Activated CD4-positive, alpha-beta T cell treated with anti-CD3 and anti-CD28 coated beads, Interleukin-2, amount 50 U/mL, for 4 hours (primary cell): Measurements from ENCODE around the gene GMIP.
"Not testable (repeated sequence)": the region's sequence is repeated elsewhere in the genome, so short reads cannot be mapped to it uniquely, and the experiment has no call there.

ENCODE experiments used
- DNase-seq, 2 experiments: peaks; one replicate each; pipeline ENCODE4 v3.0.0-alpha.2; 2020

GMIP gene, protein sequence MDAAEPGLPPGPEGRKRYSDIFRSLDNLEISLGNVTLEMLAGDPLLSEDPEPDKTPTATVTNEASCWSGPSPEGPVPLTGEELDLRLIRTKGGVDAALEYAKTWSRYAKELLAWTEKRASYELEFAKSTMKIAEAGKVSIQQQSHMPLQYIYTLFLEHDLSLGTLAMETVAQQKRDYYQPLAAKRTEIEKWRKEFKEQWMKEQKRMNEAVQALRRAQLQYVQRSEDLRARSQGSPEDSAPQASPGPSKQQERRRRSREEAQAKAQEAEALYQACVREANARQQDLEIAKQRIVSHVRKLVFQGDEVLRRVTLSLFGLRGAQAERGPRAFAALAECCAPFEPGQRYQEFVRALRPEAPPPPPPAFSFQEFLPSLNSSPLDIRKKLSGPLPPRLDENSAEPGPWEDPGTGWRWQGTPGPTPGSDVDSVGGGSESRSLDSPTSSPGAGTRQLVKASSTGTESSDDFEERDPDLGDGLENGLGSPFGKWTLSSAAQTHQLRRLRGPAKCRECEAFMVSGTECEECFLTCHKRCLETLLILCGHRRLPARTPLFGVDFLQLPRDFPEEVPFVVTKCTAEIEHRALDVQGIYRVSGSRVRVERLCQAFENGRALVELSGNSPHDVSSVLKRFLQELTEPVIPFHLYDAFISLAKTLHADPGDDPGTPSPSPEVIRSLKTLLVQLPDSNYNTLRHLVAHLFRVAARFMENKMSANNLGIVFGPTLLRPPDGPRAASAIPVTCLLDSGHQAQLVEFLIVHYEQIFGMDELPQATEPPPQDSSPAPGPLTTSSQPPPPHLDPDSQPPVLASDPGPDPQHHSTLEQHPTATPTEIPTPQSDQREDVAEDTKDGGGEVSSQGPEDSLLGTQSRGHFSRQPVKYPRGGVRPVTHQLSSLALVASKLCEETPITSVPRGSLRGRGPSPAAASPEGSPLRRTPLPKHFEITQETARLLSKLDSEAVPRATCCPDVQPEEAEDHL

GRCh38 chr19:19643158-19644053 is at the start of gene GMIP:
GMIP (minus strand) TSS chr19:19643657; CDS start chr19:19643529, 128 bp downstream.
- DNase-seq = peak; percentile 82 to 84

GRCh38 chr19:19691683-19692082 is 48.2 kb upstream of the GMIP start:
- DNase-seq = no peak

DNA sequence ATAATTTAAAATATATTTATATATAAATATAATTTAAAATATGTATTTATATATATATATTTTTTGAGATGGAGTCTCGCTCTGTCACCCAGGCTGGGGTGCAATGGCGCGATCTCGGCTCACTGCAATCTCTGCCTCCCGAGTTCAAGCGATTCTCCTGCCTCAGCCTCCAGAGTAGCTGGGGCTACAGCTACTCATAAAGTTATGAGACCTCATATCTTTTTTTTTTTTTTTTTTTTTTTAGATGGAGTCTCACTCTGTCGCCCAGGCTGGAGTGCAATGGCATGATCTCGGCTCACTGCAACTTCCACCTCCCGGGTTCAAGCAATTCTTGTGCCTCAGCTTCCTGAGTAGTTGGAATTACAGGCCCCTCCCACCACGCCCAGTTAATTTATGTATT is 45.6 kb upstream of the GMIP start:
- DNase-seq = not testable (repeated sequence)

GRCh38 chr19:19687090-19687489 is 43.6 kb upstream of the GMIP start:
- DNase-seq = no peak

- no peak for DNase-seq
Measured at GRCh38 chr19:19686580-19686979, 43.1 kb upstream of the GMIP start.

DNA sequence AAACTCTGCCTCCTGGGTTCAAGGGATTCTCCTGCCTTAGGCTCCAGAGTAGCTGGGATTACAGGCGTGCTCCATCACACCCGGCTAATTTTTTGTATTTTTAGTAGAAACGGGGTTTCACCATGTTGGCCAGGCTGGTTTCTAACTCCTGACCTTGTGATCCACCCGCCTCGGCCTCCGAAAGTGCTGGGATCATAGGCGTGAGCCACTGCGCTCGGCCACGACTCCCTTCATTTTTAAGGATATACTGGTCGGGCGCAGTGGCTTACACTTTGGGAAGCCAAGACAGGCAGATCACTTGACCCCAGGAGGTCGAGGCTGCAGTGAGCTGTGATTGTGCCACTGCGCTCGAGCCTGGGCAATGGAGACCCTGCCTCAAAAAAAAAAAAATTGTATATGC is 42.7 kb upstream of the GMIP start:
- not testable (repeated sequence) for DNase-seq

DNA sequence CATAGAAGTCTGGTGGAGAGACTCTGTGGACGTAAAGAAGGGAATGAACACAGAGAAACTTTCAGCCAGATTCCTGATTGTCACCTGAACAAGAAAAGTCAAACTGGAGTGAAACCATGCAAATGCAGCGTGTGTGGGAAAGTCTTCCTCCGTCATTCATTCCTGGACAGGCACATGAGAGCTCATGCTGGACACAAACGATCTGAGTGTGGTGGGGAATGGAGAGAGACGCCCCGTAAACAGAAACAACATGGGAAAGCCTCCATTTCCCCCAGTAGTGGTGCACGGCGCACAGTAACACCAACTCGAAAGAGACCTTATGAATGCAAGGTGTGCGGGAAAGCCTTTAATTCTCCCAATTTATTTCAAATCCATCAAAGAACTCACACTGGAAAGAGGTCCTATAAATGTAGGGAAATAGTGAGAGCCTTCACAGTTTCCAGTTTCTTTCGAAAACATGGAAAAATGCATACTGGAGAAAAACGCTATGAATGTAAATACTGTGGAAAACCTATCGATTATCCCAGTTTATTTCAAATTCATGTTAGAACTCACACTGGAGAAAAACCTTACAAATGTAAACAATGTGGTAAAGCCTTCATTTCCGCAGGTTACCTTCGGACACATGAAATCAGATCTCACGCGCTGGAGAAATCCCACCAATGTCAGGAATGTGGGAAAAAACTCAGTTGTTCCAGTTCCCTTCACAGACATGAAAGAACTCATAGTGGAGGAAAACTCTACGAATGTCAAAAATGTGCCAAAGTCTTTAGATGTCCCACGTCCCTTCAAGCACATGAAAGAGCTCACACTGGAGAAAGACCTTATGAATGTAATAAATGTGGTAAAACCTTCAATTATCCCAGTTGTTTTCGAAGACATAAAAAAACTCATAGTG is 36.0 kb upstream of the GMIP start:
- DNase-seq = no peak

GRCh38 chr19:19677579-19677978 is 34.1 kb upstream of the GMIP start:
- DNase-seq = no peak

DNA sequence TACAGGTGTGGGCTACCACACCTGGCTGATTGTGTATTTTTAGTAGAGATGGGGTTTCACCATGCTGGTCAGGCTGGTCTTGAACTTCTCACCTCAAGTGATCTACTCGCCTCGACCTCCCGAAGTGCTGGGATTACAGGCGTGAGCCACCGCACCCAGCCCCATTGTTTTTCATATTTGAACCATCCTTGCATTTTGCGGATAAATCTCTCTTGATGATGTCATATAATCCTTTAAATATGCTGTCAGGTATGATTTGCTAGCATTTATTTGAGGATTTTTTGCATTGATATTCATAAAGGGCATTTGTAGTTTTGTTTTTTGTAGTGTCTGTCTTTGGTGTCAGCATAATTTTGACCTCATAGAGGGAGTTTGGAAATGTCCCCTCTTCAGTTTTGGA is 30.9 kb upstream of the GMIP start:
- no peak for DNase-seq

DNA sequence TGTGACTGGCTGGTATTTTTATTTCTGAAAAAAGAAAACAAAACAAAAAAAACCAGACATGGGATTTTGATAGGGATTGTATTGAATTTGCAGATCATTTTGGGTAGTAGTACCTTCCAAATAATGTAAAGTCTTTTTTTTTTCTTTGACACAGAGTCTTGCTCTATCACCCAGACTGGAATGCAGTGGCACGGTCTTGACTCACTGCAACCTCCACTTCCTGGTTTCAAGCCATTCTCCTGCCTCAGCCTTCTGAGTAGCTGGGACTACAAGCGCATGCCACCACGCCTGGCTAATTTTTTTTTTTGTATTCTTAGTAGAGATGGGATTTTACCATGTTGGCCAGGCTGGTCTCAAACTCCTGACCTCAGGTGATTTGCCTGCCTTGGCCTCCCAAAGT is 29.4 kb upstream of the GMIP start:
- DNase-seq = no peak

GRCh38 chr19:19670070-19670551 is 26.7 kb upstream of the GMIP start:
- DNase-seq = no peak

- DNase-seq = peak; percentile 89 to 90
Measured at GRCh38 chr19:19668230-19669012, 25.0 kb upstream of the GMIP start, which contains the start of gene ZNF101. ZNF101 (plus strand) TSS chr19:19668839; CDS start chr19:19668964, 125 bp downstream.

DNA sequence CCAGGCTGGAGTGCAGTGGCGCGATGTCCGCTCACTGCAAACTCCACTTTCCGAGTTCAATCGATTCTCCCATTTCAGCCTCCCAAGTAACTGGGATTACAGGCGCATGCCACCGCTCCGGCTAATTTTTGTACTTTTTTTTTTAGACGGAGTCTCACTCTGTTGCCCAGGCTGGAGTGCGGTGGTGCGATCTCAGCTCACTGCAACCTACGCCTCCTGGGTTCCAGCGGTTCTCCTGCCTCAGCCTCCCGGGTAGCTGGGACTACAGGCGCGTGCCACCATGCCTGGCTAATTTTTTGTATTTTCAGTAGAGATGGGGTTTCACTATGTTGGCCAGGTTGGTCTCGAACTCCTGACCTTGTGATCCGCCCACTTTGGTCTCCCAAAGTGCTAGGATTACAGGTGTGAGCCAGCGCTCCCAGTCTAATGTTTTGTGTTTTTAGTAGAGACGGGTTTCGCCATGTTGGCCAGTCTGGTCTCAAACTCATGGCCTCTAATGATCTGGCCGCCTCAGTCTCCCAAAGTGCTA is 22.0 kb upstream of the GMIP start:
- DNase-seq = not testable (repeated sequence)

GRCh38 chr19:19663256-19664120 is 20.0 kb upstream of the GMIP start, which contains the start of gene ATP13A1:
ATP13A1 (minus strand) TSS chr19:19663676; CDS start chr19:19663666, 10 bp downstream.
- peak; percentile 92 to 95 for DNase-seq

DNA sequence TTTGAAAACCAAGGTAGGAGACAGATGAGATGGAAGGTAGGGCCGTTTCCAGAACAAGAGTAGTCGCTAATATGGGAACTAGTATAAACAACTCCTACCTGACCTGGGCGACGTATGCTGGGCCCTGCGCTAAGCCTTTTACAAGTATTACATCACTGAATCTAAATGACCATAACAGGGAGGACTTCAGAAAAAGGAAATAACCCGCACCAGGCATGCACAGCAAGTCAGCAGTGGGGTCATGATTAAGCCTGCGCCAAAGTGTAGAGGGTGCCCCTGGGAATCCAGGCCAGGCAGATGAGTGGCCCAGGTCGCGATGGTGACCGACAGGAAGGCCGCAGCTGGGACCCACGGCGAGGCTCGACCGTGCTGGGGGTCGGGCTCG is 19.4 kb upstream of the GMIP start:
- no peak for DNase-seq

GRCh38 chr19:19662344-19662743 is 18.9 kb upstream of the GMIP start:
- DNase-seq = no peak

GRCh38 chr19:19661675-19662251 is 18.3 kb upstream of the GMIP start:
- no peak for DNase-seq

- no peak for DNase-seq
Measured at GRCh38 chr19:19661141-19661674, 17.8 kb upstream of the GMIP start.
